ENCODE measurements around the gene NRDE2.

NRDE2 gene

DNA sequence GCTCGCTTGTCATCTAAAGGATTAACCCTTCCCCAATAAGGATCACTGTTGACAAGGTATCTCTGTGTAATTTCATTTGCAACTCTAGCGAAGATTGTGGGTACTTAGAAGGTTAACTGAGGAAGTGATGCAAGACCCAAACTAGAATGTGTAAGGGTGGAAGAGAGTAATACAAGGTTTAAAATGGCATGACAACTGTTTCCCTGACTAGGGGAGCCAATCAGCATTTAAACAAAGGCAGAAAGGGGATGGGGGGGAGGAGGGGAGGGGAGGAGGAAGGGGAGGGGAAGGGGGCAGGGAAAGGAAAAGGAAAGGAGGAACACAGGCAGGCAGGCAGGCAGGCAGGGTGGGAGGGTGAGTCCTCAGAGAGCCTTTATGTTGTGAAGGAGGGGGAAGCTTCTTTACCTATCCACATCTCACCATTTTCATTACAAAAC lies 31.1 kb downstream of the NRDE2 start:
- TF ChIP-seq, protein P1, sequence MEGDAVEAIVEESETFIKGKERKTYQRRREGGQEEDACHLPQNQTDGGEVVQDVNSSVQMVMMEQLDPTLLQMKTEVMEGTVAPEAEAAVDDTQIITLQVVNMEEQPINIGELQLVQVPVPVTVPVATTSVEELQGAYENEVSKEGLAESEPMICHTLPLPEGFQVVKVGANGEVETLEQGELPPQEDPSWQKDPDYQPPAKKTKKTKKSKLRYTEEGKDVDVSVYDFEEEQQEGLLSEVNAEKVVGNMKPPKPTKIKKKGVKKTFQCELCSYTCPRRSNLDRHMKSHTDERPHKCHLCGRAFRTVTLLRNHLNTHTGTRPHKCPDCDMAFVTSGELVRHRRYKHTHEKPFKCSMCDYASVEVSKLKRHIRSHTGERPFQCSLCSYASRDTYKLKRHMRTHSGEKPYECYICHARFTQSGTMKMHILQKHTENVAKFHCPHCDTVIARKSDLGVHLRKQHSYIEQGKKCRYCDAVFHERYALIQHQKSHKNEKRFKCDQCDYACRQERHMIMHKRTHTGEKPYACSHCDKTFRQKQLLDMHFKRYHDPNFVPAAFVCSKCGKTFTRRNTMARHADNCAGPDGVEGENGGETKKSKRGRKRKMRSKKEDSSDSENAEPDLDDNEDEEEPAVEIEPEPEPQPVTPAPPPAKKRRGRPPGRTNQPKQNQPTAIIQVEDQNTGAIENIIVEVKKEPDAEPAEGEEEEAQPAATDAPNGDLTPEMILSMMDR (IDR thresholded peaks at IDR 0.05; ENCODE audit: low read depth, low read length): no peak
- H3K4me3 ChIP-seq (replicated peaks in 1 of 2; ENCODE audit: low read depth in 2 of 2, low read length in 2 of 2): no peak overlapping the region
- peak; percentile 26 to 36 for DNase-seq (ENCODE audit: low read depth in 2 of 2)

DNA sequence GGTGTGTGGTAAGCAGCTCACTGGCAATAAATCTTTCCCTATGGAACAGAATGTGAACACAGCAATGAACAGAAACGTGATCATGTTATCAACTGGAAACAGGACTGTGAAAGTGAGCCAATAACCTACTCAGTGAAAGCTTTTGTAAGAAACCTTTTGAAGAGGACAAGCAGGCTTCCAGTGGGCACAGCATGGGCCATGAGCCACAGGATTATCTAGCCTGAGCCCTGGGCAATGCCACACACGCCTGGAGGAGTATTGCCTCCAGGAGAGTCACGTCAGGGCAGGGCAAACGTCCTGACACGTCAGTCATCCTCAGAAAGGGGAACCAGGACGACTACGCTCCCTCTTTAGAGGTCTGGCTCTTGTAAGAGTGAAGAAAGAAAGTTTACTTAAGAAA lies 32.3 kb downstream of the NRDE2 start:
- no peak for DNase-seq (ENCODE audit: low read depth in 2 of 2)
- H3K4me3 ChIP-seq (replicated peaks in 1 of 2; ENCODE audit: low read depth in 2 of 2, low read length in 2 of 2): no peak overlapping the region
- TF ChIP-seq, protein P1 (IDR thresholded peaks at IDR 0.05; ENCODE audit: low read depth, low read length): no peak

DNA sequence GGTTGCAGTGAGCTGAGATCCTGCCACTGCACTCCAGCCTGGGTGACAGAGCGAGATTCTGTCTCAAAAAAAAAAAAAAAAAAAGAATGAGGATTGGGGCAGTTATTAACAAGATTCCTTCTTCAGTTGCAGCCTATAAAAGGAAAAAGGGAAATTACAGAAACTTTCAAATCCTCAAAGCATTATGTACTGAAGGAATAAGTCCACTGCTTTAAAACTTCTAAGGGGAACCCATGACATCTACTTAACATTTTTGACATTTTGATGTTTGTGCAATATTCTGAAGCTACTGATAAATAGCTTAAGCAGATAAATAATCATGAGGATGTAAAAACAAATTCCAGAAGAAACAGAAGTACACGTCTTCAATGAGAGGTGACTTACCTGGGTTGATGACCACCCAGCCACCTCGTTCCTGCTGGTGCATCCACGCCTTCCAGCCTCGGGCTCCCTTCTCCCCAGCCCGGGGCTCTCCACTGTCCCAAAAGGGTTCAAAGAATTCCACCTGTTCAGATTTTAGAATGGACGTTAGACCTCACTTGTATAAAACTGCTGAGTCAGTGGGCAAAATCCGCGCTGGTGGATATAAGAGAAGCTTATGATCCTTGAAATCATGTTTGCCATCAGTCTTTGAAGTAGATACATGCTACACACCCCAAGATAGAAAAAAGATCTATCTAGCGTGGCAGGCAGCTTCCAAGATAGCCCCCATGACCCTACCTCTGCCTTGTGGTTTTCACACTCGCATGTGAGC lies 33.7 kb downstream of the NRDE2 start:
- no peak overlapping the region for H3K4me3 ChIP-seq (replicated peaks in 1 of 2; ENCODE audit: low read depth in 2 of 2, low read length in 2 of 2)
- no peak for DNase-seq (ENCODE audit: low read depth in 2 of 2)
- TF ChIP-seq, protein P1 (IDR thresholded peaks at IDR 0.05; ENCODE audit: low read depth, low read length): no peak

DNA sequence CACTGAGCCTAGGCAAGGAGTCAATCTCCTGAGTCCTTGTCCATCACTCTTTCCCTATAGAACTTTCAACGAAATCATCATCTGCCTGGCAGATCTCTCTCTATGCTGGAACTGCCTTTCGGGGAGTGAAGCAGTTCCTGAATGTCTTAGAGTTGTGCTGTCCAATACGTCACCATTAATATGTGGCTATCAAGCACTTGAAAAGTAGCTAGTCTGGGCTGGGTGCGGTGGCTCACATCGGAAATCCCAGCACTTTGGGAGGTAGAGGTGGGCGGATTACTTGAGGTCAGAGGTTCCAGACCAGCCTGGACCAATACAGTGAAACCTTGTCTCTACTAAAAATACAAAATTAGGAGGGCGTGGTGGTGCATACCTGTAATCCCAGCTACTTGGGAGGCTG lies 35.1 kb downstream of the NRDE2 start:
- H3K4me3 ChIP-seq (replicated peaks in 1 of 2; ENCODE audit: low read depth in 2 of 2, low read length in 2 of 2): no peak overlapping the region
- TF ChIP-seq, protein P1 (IDR thresholded peaks at IDR 0.05; ENCODE audit: low read depth, low read length): no peak
- no peak for DNase-seq (ENCODE audit: low read depth in 2 of 2)

DNA sequence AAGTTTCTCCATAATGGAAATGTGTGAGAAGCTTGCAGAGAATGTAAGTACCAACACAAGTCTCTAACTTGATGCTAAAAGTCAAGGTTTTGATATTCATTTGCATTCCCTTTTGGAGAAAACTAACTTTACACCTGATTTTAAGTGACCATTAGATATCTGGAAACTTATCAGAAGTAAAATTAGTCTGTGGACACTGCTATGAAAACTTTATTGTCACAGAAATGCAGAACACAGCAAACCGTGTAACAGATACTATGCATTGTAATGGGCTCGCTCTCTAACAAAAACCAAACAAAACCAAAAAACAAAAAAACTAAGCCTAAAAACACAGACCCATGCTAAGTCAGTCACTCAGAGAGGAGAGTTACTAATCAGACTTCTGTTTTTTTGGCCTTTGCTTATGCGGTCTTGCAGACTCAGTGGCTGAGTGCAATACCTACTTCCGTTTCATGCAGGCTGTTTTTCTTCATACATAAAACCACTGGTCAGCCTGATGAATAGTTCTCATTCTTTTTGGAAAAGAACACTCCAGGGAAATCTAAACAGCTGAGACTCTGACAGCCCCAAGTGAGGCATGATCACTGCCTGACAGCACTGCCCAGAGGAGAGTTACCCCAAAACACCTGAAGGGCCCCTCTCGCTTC lies 35.7 kb downstream of the NRDE2 start:
- no peak overlapping the region for H3K4me3 ChIP-seq (replicated peaks in 1 of 2; ENCODE audit: low read depth in 2 of 2, low read length in 2 of 2)
- DNase-seq (ENCODE audit: low read depth in 2 of 2): peak; percentile 41 to 56
- TF ChIP-seq, protein P1 (IDR thresholded peaks at IDR 0.05; ENCODE audit: low read depth, low read length): no peak

DNA sequence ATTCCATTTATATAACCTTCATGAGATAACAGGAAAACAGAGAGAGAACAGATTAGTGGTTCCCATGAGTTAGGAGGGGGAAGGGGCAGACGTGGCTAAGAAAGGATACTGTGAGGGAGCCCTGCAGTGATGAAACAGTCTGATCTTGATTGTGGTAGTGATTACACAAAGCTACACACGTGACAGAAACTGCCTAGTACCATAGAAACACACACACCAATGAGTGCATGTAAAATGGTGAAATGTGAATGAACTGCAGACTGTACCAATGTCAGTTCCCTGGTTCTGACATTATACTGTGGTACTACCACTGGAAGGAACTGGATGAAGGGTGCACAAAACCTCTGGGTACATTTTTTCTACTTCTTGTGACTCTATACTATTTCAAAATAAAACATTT lies 36.9 kb downstream of the NRDE2 start:
- no peak for DNase-seq (ENCODE audit: low read depth in 2 of 2)
- no peak overlapping the region for H3K4me3 ChIP-seq (replicated peaks in 1 of 2; ENCODE audit: low read depth in 2 of 2, low read length in 2 of 2)
- TF ChIP-seq, protein P1 (IDR thresholded peaks at IDR 0.05; ENCODE audit: low read depth, low read length): no peak
